ENCODE results near the gene TEX19.
"Not testable (repeated sequence)": the region's sequence is repeated elsewhere in the genome, so short reads cannot be mapped to it uniquely, and the experiment has no call there.

The TEX19 gene

GRCh38 chr17:82377294-82377693 is 18.2 kb downstream of the TEX19 start:
- DNase-seq: not testable (repeated sequence)

GRCh38 chr17:82377924-82378740 is 19.1 kb downstream of the TEX19 start:
- no peak for DNase-seq

GRCh38 chr17:82378741-82379021 is 19.6 kb downstream of the TEX19 start:
- no peak for DNase-seq

GRCh38 chr17:82380860-82381702 is 22.0 kb downstream of the TEX19 start:
- no peak for DNase-seq

GRCh38 chr17:82381703-82382009 is 22.6 kb downstream of the TEX19 start:
- DNase-seq: not testable (repeated sequence)

- not testable (repeated sequence) for DNase-seq
Measured at GRCh38 chr17:82382220-82382932, 23.3 kb downstream of the TEX19 start.

GRCh38 chr17:82382933-82383255 is 23.8 kb downstream of the TEX19 start:
- DNase-seq: no peak

GRCh38 chr17:82383411-82383810 is 24.4 kb downstream of the TEX19 start:
- no peak for DNase-seq

GRCh38 chr17:82384051-82384729 is 25.1 kb downstream of the TEX19 start:
- no peak for DNase-seq

- DNase-seq: peak; percentile 49
Measured at GRCh38 chr17:82384730-82385481, 25.9 kb downstream of the TEX19 start.

GRCh38 chr17:82385559-82386254 is 26.7 kb downstream of the TEX19 start:
- DNase-seq: no peak

- peak; percentile 22 for DNase-seq
Measured at GRCh38 chr17:82386255-82386831, 27.3 kb downstream of the TEX19 start.

GRCh38 chr17:82386881-82387704 is 28.0 kb downstream of the TEX19 start:
- no peak for DNase-seq

- DNase-seq: no peak
Measured at GRCh38 chr17:82387705-82388106, 28.7 kb downstream of the TEX19 start.

GRCh38 chr17:82388223-82388921 is 29.3 kb downstream of the TEX19 start:
- no peak for DNase-seq

- DNase-seq: no peak
Measured at GRCh38 chr17:82388922-82389283, 29.9 kb downstream of the TEX19 start.

- DNase-seq: peak; percentile 16
Measured at GRCh38 chr17:82389379-82389778, 30.3 kb downstream of the TEX19 start.

GRCh38 chr17:82390015-82390859 is 31.2 kb downstream of the TEX19 start:
- DNase-seq: no peak
